Fibroblast of skin of right quadriceps (primary cell): Measurements from ENCODE around the gene KCTD19.

Experiments
- DNase-seq: peaks from one replicate; pipeline ENCODE4 v3.0.0-alpha.2; 2013

Gene KCTD19

DNA sequence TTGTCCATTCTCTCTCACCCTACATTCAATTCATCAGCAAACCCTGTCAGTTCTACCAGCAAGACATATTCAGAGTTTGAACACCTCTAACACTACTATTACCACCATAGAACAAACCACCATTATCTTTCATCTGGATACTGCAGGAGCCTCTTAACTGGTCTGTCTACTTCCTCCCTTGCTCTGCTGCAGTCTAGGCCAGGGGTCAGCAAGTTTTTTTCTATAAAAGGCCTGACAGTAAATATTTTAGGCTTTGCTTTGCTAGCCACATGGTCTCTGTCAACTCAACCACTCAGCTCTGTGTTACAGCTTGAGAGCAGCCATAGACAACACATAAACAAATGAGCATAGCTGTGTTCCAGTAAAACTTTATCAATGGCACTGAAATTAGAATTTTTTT lies 13.8 kb downstream of the KCTD19 start:
- no peak for DNase-seq

DNA sequence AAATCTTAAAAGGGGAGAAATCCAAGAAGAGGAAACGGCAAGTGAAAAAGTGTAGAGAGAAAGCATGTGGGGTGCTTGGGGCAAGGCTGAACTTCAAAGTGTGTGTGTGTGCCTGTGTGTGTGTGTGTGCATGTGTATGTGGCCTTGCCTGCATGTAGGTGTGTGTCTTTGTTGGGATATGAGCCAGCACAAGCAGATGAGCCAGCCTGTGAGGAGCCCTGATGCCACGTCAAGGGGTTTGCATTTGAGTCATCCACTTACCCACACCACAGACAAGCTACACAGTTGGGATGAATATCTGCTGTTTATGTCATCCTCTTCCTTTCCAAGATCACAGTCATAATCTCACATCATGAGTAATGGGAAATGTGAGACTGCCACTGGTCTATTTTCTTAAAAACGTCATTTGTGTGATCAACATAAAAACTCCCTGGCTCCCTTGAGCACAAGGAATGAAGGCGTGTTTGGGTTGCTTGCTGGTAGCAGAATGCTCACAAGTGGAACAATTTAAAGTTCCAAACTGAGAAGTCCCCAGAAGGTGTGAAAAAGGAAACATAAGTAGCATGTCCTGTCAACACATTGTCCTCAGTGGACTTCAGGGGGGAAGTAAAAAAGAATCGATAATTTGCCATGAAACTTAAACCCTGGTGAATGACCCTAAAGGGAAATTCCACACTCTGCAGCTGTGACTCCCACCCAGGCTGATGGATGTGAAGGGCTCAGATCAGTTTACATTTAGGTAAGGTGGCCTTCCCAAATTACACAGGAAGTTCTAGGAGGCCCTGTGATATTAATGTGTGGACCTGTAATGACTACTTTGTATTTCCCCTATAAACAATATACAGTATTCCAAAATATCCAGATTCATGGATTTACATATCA lies 14.7 kb downstream of the KCTD19 start:
- DNase-seq = peak; percentile 99

- no peak for DNase-seq
Observed at GRCh38 chr16:67310561-67310960, 16.0 kb downstream of the KCTD19 start.

GRCh38 chr16:67305216-67306071 lies 21.1 kb downstream of the KCTD19 start:
- DNase-seq = no peak

DNA sequence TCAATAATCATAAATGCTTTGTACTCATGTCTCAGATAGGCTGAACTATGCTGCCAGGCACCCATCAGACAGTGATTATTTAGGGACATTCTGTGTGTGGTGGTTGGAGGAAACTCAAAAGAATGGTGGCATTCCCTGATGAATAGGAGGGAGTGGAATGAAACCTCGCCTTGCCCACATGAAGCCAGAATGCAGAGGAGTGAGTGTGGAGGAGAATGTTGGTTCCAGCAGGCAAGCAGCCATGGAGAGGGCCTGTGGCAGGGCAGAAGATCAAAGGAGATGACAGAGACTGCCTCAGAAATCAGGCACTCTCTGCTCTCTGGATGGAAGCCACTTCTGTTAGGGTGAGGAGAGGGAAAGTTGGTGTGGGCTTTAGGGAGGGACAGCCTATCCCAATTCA lies 22.5 kb downstream of the KCTD19 start:
- no peak for DNase-seq

GRCh38 chr16:67302970-67303369 lies 23.6 kb downstream of the KCTD19 start:
- DNase-seq = no peak

- DNase-seq = no peak
Observed at GRCh38 chr16:67302076-67302475, 24.5 kb downstream of the KCTD19 start.

DNA sequence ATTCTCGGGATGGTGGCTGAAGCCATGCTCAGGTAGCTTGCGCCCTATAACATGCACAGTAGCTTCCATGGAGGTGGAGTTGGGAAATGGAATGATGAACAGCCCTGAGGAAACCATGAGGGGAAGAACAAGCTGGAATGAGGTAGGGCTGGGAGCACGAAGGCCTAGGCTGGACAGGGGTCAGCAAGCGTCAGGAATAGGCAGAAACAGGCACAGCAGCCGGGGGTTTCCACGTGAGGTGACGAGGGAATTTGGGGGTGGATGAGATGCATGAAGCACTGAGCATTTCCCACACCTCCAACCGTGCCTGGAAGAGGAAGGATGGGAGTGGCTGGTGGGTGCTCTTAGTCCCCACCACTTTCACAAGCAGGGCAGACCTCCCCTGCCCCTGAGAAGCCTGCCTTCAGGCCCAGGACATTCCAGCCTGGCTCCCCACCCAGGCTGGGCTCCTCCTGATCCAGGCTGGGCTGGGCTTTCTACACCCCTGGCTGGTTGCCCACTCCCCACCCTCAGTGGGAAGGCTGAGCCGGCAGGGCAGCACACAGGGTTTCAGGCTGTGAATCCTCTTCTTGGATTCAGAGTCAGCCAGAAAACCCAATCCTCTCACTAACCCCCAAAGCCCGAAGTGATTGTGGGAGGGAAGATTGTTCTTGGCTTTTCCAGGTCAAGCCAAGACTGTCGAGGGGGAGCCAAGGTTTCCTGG lies 25.3 kb downstream of the KCTD19 start:
- no peak for DNase-seq

- no peak for DNase-seq
Observed at GRCh38 chr16:67299269-67299668, 27.3 kb downstream of the KCTD19 start.

GRCh38 chr16:67298277-67298676 lies 28.3 kb downstream of the KCTD19 start:
- DNase-seq = no peak

DNA sequence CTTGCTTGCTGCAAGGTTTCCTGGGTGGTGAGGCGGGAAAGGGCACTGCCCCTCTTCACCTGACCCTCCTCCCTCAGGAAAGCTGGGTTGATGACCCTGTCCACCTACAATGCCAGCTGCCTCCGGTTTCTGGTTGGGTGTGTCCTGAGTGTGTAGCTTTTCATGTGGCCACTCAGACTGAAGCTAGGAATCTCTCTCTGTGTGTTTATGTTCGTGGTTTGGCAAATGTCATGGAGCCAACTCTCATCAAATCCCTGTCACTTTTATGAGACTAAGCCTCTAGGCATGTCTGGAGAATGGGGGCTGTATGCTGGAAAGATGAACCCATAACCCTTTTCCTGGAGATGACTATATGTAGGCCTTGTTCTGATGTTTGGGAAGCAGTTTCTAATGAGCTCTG lies 30.1 kb downstream of the KCTD19 start:
- DNase-seq = peak; percentile 75

GRCh38 chr16:67294938-67295361 lies 31.6 kb downstream of the KCTD19 start:
- DNase-seq = peak; percentile 49

- no peak for DNase-seq
Observed at GRCh38 chr16:67294171-67294757, 32.3 kb downstream of the KCTD19 start.

- DNase-seq = no peak
Observed at GRCh38 chr16:67291461-67291860, 35.1 kb downstream of the KCTD19 start.

DNA sequence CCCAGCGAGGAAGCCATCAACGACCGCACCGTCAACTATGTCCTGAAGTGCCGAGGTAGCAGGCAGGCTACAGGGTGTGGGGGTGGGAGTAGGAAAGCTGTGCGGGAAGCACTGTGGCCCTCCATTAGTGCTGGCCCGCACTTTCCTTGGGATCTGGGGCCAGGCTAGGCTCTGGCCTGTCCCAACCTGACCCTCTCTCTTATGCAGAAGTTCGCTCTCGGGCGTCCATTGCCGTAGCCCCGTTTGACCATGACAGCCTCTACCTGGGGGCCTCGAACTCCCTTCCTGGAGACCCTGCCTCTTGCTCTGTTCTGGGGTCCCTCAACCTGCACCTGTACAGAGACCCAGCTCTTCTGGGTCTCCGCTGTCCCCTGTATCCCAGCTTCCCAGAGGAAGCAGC lies 38.6 kb downstream of the KCTD19 start:
- no peak for DNase-seq

DNA sequence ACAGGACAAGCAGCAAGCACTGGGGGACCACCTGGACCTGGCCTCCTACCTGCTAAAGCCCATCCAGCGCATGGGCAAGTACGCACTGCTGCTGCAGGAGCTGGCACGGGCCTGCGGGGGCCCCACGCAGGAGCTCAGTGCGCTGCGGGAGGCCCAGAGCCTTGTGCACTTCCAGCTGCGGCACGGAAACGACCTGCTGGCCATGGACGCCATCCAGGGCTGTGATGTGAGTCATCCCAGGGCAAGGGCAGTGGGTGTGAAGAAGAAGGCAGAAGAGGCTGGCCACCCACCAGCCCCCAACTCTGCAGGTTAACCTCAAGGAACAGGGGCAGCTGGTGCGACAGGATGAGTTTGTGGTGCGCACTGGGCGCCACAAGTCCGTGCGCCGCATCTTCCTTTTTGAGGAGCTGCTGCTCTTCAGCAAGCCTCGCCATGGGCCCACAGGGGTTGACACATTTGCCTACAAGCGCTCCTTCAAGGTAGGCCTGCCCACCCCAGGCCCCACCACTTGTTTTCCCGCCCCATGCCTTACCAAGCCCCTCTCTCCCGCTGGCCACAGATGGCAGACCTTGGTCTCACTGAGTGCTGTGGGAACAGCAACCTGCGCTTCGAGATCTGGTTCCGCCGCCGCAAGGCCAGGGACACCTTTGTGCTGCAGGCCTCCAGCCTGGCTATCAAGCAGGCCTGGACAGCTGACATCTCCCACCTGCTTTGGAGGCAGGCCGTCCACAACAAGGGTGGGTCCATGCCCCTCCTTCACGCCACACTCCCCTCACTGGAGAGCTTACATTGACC lies 39.9 kb downstream of the KCTD19 start:
- no peak for DNase-seq

DNA sequence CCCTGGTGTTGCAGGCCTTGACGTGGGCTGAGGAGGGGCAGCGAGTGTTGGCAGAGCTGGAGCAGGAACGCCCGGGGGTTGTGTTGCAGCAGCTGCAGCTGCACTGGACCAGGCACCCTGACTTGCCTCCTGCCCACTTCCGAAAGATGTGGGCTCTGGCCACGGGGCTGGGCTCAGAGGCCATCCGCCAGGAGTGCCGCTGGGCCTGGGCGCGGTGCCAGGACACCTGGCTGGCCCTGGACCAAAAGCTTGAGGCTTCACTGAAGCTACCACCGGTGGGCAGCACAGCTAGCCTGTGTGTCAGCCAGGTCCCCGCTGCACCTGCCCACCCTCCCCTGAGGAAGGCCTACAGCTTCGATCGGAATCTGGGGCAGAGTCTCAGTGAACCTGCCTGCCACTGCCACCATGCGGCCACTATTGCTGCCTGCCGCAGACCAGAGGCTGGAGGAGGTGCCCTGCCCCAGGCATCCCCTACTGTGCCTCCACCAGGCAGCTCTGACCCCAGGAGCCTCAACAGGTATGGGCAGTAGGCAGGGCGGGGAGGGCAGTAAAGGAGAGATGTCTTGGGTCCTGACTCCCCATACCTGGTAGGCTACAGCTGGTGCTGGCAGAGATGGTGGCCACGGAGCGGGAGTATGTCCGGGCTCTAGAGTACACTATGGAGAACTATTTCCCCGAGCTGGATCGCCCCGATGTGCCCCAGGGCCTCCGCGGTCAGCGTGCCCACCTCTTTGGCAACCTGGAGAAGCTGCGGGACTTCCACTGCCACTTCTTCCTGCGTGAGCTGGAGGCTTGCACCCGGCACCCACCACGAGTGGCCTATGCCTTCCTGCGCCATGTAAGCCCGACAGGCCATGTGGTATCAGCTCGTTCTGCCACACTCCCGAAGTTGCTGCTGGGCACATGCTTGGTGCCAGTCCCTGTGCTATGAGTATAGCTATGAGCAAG lies 41.6 kb downstream of the KCTD19 start:
- no peak for DNase-seq

DNA sequence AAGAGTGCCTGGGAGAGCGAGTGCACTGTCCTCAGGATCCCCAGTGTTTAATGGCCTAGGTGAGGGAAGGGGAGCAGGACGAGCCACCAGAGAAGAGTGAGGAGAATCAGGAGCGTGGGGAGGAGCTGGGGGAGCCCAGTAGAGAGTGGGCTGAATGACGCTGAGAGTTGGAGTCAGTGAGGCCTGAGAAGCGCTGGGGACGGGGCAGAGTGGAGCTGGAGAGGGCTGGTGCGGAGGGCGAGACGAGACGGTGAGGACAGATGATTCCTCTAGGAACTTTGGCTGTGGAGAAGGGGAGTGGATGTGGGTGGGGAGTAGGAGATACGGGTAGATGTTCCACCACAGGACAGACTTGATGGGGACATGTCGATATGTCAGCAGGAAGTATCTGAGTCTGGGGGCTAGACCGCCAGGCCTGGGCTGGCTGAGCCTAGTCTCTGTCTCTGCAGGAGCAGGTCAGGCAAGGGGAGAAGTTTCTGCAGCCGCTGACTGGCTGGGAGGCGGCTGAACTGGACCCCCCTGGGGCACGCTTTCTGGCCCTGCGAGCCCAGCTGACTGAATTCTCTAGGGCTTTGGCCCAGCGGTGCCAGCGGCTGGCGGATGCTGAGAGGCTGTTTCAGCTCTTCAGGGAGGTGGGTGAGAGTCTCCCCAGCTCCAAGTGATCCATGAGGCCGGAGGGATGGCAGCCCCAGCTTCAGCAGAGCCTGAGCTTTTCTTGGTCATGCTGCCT lies 42.5 kb downstream of the KCTD19 start:
- no peak for DNase-seq

DNA sequence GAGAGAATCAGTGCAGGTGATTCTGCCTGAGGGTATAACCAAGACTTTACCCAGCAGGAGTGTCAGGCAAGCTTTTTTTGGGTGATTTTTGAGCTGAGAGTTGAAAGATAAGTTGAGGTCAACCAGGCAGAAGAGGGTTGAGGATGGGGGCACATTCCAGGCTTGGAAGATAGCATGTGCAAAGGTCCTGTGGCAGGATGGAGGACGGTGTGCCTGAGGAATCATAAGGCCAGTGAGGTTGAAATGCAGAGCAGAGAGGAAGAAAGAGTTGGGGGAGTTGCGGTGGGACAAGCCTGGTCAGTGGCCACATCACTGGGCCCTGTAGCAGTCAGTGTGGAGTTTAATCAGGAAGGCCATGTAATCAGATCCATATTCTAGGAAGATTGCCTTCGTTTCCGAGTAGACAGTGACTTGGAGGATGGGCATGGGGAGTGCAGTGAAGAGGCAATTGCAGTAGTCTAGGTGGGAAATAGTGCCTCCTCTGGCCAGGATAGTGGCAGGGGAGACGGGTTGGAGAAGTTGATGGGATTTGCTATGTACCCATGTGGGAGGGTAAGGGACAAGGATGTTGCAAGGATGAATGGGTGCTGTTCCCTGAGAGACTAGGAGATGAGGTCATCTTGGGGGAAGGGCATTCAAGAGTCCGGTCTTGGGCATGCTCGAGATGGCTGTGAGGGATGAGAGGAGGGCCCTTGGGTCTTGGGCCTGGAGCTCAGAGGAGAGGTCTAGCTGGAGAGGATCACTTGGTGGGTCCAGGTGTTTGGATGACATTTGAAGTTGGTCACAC lies 43.3 kb downstream of the KCTD19 start:
- DNase-seq = no peak
